ENCODE data around the gene ENG.

DNA sequence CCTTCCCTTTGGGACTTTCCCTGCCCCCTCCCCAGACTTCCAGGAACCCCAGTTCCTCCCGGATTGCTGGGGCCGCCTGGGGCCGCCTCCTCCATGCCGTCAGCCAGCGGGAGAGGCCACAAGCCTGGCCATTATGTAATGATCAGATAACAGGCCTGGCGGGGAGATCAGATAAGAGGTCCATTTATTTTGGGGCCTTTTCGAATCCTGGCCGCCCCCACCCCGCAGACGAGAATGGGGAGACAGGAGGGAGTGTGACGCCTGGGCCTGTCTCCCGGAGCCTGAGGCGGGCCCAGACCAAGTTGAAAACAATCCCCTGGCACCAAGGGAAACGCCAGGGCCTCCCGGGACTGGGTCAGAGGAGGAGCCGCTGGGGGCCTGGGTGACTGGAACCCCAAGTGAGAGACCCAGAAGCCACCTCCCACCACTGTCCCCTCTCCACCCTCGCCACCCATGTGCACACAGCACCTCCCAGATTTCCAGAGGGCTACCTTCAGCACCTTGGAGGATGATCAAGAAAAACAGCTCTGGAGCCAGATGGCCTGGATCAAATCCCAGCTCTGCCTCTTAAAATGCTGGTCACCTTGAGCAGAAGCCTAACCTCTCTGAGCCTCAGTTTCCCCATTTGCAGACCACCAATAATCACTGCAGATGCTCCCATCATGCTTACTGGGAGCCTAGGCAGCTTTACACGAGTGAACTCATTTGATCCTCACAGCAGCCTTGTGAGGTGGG is 7.8 kb downstream of the ENG start:
- TF ChIP-seq, protein P1, sequence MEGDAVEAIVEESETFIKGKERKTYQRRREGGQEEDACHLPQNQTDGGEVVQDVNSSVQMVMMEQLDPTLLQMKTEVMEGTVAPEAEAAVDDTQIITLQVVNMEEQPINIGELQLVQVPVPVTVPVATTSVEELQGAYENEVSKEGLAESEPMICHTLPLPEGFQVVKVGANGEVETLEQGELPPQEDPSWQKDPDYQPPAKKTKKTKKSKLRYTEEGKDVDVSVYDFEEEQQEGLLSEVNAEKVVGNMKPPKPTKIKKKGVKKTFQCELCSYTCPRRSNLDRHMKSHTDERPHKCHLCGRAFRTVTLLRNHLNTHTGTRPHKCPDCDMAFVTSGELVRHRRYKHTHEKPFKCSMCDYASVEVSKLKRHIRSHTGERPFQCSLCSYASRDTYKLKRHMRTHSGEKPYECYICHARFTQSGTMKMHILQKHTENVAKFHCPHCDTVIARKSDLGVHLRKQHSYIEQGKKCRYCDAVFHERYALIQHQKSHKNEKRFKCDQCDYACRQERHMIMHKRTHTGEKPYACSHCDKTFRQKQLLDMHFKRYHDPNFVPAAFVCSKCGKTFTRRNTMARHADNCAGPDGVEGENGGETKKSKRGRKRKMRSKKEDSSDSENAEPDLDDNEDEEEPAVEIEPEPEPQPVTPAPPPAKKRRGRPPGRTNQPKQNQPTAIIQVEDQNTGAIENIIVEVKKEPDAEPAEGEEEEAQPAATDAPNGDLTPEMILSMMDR (IDR thresholded peaks at IDR 0.05): no peak
- no peak for TF ChIP-seq POLR2A (IDR thresholded peaks at IDR 0.05)

Measured in stomach (tissue), 4 donors.